Neural cell (in vitro differentiated cells): Measurements from ENCODE around the gene IL2RG.

Experiments
- CTCF ChIP-seq: fragments of 450-650 bp; IDR thresholded peaks from 2 replicates; pipeline ENCODE4 v1.5.1; 2014; ENCODE audit warnings: antibody characterized with exemption, mild to moderate bottlenecking, moderate library complexity; ENCODE audit not compliant: poor library complexity, severe bottlenecking
- POLR2AphosphoS5 ChIP-seq: IDR thresholded peaks from 2 replicates; pipeline ENCODE4 v1.6.1; 2012
- RAD21 ChIP-seq: fragments of 450-650 bp; conservative IDR thresholded peaks from 2 replicates; pipeline ENCODE4 v1.6.1; 2014; ENCODE audit warnings: antibody characterized with exemption, mild to moderate bottlenecking, moderate library complexity
- REST ChIP-seq: IDR thresholded peaks from 2 replicates; pipeline ENCODE4 v1.6.1; 2012; ENCODE audit warnings: borderline replicate concordance
- SMC3 ChIP-seq: fragments of 450-650 bp; conservative IDR thresholded peaks from 2 replicates; pipeline ENCODE4 v1.6.1; 2014; ENCODE audit warnings: antibody characterized with exemption, mild to moderate bottlenecking, moderate library complexity; ENCODE audit not compliant: poor library complexity
- TAF1 ChIP-seq: IDR thresholded peaks from 2 replicates; pipeline ENCODE4 v1.6.1; 2012; ENCODE audit warnings: low read depth

DNA sequence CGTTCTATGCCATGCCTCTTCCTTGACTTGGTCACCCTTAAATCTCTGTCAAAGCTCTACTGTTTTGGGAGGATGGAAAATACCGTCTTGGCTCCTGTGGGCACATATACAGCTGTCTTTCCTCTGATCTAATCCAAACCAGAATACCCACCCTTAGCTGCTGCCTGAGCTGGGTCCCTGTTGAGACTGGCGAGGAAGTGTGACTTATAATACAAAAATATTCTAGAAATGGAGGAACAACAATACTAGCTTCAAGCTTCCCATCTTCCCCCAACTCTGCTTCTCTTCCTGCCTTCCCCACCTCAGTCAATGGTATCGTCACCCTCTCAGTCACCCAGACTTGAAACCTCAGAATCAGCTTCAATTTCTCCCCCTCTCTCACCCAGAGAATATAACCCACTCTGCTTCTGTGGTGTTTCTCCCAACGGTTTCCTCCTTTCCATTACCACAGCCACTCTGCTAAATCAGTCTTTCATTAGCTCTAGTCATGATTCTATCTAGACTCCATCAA is 599 bp upstream of the IL2RG start:
- no peak for TF ChIP-seq CTCF
- no peak for TF ChIP-seq SMC3
- TF ChIP-seq RAD21: no peak
- no peak for TF ChIP-seq TAF1
- TF ChIP-seq REST: no peak
- no peak for TF ChIP-seq POLR2AphosphoS5
